Measurements from ENCODE around the gene LMAN1L.

LMAN1L gene

GRCh38 chr15:74836846-74837245, 24.2 kb downstream of the LMAN1L start:
- Histone ChIP-seq H3K27ac (ENCODE audit: low read length) (no peak overlapping the region), H3K9ac (ENCODE audit: low read length) (no peak overlapping the region), H4K20me1 (ENCODE audit: insufficient read depth, low read length) (no peaks in the 10 kb centered on the region), H3K9me3 (replicated peaks; ENCODE audit: insufficient read depth, low read length) (no peaks in the 10 kb centered on the region), H3K36me3 (replicated peaks; ENCODE audit: insufficient read depth, low read length) (no peaks in the 10 kb centered on the region), H3K27me3 (replicated peaks; ENCODE audit: insufficient read depth, low read length) (no peaks in the 10 kb centered on the region), H3K4me2 (ENCODE audit: low read depth, low read length) (no peak overlapping the region), H3K4me1 (ENCODE audit: low read length) (no peaks in the 10 kb centered on the region), H3F3A (ENCODE audit: insufficient read depth, low read length) (no peaks in the 10 kb centered on the region), H3K4me3 (ENCODE audit: low read length) (no peak overlapping the region), H3K9me2 (replicated peaks; ENCODE audit: insufficient read depth, low read length) (no peaks in the 10 kb centered on the region), H2AFZ (ENCODE audit: low read length) (no peak overlapping the region), H3K79me2 (ENCODE audit: low read length) (peaks cover 11% of the 10 kb centered on the region)
- no peak for TF ChIP-seq EZH2phosphoT487 (IDR thresholded peaks at IDR 0.05; ENCODE audit: low read length)
- TF ChIP-seq CTCF (IDR thresholded peaks at IDR 0.05; ENCODE audit: low read length) = no peak
- no peak for TF ChIP-seq EZH2 (optimal IDR thresholded peaks at IDR 0.05; ENCODE audit: low read depth, low read length)
- DNase-seq = no peak

GRCh38 chr15:74837482-74838136, 25.0 kb downstream of the LMAN1L start:
- Histone ChIP-seq H3K27ac (ENCODE audit: low read length) (no peak overlapping the region), H3K9ac (ENCODE audit: low read length) (no peak overlapping the region), H4K20me1 (ENCODE audit: insufficient read depth, low read length) (no peaks in the 10 kb centered on the region), H2AFZ (ENCODE audit: low read length) (no peak overlapping the region), H3K4me2 (ENCODE audit: low read depth, low read length) (no peak overlapping the region), H3K9me3 (replicated peaks; ENCODE audit: insufficient read depth, low read length) (no peaks in the 10 kb centered on the region), H3K4me3 (ENCODE audit: low read length) (no peak overlapping the region), H3K4me1 (ENCODE audit: low read length) (peaks cover 3% of the 10 kb centered on the region; the same call in 1 of the 2 replicates), H3K27me3 (replicated peaks; ENCODE audit: insufficient read depth, low read length) (no peaks in the 10 kb centered on the region), H3F3A (ENCODE audit: insufficient read depth, low read length) (no peaks in the 10 kb centered on the region), H3K36me3 (replicated peaks; ENCODE audit: insufficient read depth, low read length) (no peaks in the 10 kb centered on the region), H3K79me2 (ENCODE audit: low read length) (peaks cover 19% of the 10 kb centered on the region), H3K9me2 (replicated peaks; ENCODE audit: insufficient read depth, low read length) (no peaks in the 10 kb centered on the region)
- TF ChIP-seq CTCF (IDR thresholded peaks at IDR 0.05; ENCODE audit: low read length) = no peak
- no peak for TF ChIP-seq EZH2 (optimal IDR thresholded peaks at IDR 0.05; ENCODE audit: low read depth, low read length)
- TF ChIP-seq EZH2phosphoT487 (IDR thresholded peaks at IDR 0.05; ENCODE audit: low read length) = no peak
- DNase-seq = no peak

- no peak for TF ChIP-seq CTCF (IDR thresholded peaks at IDR 0.05; ENCODE audit: low read length)
- TF ChIP-seq EZH2 (optimal IDR thresholded peaks at IDR 0.05; ENCODE audit: low read depth, low read length) = no peak
- no peak for TF ChIP-seq EZH2phosphoT487 (IDR thresholded peaks at IDR 0.05; ENCODE audit: low read length)
- DNase-seq = no peak
- Histone ChIP-seq H3K4me3 (ENCODE audit: low read length) (no peak overlapping the region), H3K27me3 (replicated peaks; ENCODE audit: insufficient read depth, low read length) (no peaks in the 10 kb centered on the region), H3K4me1 (ENCODE audit: low read length) (peaks cover 3% of the 10 kb centered on the region; the same call in 1 of the 2 replicates), H3K79me2 (ENCODE audit: low read length) (peaks cover 21% of the 10 kb centered on the region), H3K9ac (ENCODE audit: low read length) (no peak overlapping the region), H3K36me3 (replicated peaks; ENCODE audit: insufficient read depth, low read length) (no peaks in the 10 kb centered on the region), H2AFZ (ENCODE audit: low read length) (no peak overlapping the region), H3K27ac (ENCODE audit: low read length) (no peak overlapping the region), H4K20me1 (ENCODE audit: insufficient read depth, low read length) (no peaks in the 10 kb centered on the region), H3K4me2 (ENCODE audit: low read depth, low read length) (no peak overlapping the region), H3K9me3 (replicated peaks; ENCODE audit: insufficient read depth, low read length) (no peaks in the 10 kb centered on the region), H3K9me2 (replicated peaks; ENCODE audit: insufficient read depth, low read length) (no peaks in the 10 kb centered on the region), H3F3A (ENCODE audit: insufficient read depth, low read length) (no peaks in the 10 kb centered on the region)
Observed at GRCh38 chr15:74838137-74838516, 25.5 kb downstream of the LMAN1L start.
